ENCODE measurements around the gene PSMA7. TPM values are rescaled to one million over a fixed set of nuclear protein-coding genes. Genes with fewer than 3 reads are reported as not detected.
"Not testable (repeated sequence)": the region's sequence is repeated elsewhere in the genome, so short reads cannot be mapped to it uniquely, and the experiment has no call there.

PSMA7 gene
- total RNA-seq, 1 donor from 2014 or later, result 321 TPM

DNA sequence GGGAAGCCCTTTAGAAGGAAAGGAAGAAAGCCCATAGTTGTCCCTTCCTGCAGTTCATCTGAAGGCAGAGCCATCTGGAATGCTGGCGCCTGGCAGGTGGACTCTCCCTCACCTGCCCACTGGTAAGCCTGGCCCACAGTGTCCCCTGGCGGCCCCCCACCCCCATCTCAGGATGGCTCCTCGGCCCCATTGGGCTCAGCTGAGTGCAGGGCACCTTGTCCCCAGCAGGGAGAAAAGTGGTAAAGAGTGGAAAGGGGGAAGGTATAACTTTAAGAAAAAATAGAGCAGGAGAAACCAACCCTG lies 13.0 kb upstream of the PSMA7 start:
- intact Hi-C loops (cut with micrococcal nuclease), result loop anchor here (2.0 kb wide), 1 partner anchor 145 kb away; no protein-coding TSS in a partner anchor

GRCh38 chr20:62155428-62156253 lies 12.4 kb upstream of the PSMA7 start:
- intact Hi-C loops (cut with micrococcal nuclease), result loop anchor here (2.0 kb wide), 1 partner anchor 145 kb away; no protein-coding TSS in a partner anchor

- intact Hi-C loops (cut with micrococcal nuclease), result no loop called here
Observed at GRCh38 chr20:62151835-62152364, 8.7 kb upstream of the PSMA7 start.

GRCh38 chr20:62151225-62151624 lies 8.0 kb upstream of the PSMA7 start:
- intact Hi-C loops (cut with micrococcal nuclease), result no loop called here

GRCh38 chr20:62150310-62150575 lies 7.0 kb upstream of the PSMA7 start:
- intact Hi-C loops (cut with micrococcal nuclease), result no loop called here

DNA sequence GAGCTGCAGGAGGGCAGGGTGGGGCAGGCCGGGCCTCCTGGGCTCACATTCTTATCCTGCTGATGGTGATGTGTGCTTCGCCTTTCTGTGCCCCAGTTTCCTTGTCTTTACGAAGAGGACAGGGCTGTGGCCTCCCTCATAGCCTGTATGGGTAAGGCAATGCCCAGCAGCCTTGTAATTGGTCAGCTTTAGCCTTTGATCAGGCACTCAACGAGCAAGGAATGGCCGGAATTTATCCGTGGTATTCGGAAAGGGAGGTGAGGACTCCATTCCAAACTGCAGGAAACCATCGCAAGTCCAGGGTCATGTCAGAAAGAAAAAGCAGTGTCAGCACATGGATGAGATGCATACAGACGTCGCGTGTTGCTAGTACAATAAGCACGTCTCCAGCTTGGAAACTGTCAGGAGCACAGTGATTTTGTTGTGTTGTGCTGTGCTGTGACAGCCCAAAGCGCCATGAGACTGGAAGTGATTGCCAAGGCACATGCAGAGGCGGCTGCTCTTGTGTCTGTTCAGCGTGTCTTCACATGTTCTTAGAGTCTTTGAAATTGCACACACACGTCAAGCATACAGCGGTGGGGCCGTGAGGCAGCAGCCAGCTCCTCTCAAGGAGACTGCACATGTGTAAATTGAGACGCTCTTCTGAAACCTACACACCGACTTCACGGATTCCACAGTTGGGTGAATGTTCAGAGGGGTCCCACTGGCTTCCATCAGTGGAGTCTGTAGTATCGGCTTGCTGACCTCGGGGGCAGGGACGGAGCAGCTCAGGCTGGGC lies 6.5 kb upstream of the PSMA7 start:
- intact Hi-C loops (cut with micrococcal nuclease), result no loop called here

DNA sequence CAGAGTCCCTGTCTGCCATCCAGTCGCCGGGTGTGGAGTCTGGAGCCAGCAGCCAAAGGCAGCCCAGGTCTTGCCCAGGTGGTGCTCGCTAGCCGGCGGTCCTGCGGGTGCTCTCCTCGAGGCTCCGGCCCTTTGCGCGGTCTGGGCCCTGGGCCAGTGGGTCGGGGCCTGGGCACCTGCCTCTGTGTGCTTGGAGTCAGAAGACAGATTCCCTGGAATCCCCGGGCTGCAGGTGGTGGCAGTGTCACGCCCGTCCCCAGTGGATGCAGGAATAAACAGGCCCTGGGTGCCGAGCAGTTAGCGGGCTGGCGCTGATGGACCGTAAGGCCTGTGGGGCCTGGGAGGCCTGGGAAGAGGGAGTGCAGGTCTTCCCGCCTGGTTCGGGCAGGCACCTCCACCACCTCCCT lies 5.7 kb upstream of the PSMA7 start:
- intact Hi-C loops (cut with micrococcal nuclease), result no loop called here

GRCh38 chr20:62148383-62148782 lies 5.2 kb upstream of the PSMA7 start:
- intact Hi-C loops (cut with micrococcal nuclease), result not testable (repeated sequence)

GRCh38 chr20:62147528-62147927 lies 4.3 kb upstream of the PSMA7 start:
- intact Hi-C loops (cut with micrococcal nuclease), result no loop called here

DNA sequence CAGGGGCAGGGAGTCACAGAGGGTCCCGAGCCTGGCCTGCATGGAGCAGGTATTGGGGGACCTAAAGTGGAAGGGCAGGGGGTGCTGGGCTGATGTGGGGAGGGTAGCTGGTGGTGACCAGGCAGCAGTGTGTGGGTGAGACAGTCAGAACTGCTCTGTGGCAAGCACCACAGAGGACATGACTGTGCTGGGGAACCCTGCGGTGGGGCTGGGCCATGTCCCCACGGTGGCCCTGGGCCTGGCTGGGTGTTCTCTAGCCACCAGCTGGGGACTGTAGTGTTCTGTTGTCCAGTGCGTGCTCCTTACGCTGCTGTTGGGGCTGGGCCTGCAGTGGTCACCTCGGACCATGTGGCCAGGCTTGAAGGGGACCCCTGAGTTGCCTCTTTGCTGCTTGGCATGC lies 3.9 kb upstream of the PSMA7 start:
- intact Hi-C loops (cut with micrococcal nuclease), result no loop called here

DNA sequence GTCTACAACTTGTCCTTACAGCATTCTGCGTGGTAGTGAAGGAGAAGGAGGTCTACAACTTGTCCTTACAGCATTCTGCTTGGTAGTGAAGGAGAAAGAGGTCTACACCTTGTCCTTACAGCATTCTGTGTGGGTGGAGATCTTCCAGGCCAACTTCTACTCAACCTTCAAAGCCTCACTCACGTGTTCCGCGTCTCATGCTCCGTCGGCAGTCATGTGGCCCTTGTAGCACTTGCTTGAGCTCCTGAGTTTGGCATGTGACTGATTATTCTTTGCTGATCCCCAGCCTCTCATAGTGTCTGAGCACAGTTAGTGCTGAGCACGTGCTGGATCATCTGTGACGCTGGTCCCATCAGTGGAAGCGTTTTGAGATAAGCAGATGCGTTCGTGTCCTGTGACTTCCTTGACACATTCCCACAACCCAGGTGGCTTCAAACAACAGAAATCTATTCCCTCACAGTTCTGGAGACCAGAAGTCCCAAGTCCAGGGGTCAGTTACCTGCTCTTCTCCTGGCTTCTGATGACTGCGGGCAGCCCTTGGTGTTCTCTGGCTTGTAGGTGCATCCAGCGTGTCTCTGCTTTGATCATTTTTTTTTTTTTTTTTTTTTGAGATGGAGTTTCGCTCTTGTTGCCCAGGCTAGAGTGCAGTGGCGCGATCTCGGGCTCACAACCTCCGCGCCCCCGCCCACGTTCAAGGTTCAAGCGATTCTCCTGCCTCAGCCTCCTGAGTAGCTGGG lies 3.0 kb upstream of the PSMA7 start:
- intact Hi-C loops (cut with micrococcal nuclease), result no loop called here

GRCh38 chr20:62145688-62146018 lies 2.5 kb upstream of the PSMA7 start:
- intact Hi-C loops (cut with micrococcal nuclease), result no loop called here

DNA sequence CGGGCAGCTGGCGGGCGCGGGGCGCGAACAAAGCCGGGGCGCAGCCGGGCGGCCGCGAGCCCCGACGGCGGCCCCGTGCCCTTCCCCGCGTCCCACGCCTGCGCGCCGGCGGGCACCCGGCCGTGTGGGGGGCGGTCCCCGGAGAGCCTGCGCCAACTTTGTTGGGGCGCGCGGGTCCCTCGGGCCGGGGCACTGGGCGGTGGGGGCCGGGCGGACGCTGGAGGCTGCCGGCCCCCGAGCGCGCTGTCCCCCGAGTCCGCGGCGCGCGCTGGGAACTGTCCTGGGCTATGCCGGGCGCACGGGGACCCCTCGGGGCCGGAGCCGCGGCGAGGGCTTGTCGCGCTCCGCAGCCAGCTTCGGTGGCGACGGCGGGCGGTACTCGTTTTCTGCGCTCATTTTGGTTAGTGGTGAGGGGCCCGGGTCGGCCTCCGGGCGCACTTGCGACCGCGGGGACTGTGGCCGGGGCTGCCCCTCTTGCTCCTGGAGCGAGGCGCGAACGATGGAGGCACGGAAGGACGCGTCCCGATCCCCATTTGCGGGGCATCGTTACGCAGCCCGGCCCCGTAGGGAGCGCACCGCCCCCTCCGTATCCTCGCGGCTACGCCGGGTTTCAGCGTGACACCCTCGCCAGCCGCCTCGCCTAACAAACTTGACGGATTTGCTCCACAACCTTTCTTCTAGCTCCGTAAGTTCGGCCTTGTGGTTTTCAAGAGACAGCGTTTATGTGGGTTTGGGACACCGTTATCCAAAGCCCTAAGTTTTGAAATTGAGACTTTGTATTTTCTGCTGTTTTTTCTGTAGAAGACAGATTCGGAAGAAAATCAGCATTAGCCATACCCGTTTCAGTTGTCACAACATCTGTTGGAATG lies 997 bp upstream of the PSMA7 start:
- intact Hi-C loops (cut with micrococcal nuclease), result loop anchor here (1.0 to 5.0 kb wide), 5 partner anchors 22 to 158 kb away; partner anchors contain the start of genes ADRM1, LSM14B, MTG2 and OSBPL2

DNA sequence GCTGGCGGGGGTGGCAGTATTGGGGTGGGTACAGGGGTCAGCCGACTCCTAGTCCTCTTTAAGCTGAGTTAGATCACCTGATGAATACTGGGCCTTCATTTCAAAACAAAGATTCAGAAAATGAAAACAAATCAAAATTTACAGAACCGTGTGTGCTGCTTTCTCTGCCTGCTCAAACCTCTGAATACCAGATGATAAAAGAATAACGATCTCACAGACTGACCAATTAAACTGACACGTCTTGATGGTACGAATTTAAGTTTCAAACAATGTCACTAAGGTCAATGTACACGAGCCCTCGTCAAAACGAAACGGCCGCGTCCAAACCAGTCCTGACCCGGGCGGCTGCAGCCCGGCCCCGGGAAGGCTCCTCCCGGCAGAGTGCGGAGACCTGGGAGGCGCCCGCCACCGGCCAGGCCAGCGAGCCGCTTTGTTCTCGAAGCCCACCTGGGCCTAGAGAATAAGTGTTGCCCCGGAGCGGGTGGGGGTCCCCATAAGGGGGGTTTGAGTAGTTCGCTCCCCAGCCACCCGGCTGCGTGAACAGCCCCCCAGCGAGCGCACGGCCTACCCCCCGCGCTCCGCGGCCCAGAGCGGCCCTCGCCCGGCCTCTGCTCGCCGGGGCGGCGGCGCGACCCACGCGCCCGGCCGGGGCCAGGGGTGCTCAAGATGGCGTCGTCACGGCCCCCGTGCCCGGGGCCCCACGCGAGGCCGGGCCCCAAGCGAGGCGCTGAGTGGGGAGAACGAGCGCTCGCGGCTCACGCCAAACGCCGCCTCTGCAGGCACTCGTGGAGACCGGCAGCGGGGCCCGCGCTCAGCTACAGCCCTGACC lies 728 bp downstream of the PSMA7 start:
- intact Hi-C loops (cut with micrococcal nuclease), result loop anchor here (1.0 to 5.0 kb wide), 5 partner anchors 20 to 160 kb away; partner anchors contain the start of genes ADRM1, LSM14B, MTG2 and OSBPL2

DNA sequence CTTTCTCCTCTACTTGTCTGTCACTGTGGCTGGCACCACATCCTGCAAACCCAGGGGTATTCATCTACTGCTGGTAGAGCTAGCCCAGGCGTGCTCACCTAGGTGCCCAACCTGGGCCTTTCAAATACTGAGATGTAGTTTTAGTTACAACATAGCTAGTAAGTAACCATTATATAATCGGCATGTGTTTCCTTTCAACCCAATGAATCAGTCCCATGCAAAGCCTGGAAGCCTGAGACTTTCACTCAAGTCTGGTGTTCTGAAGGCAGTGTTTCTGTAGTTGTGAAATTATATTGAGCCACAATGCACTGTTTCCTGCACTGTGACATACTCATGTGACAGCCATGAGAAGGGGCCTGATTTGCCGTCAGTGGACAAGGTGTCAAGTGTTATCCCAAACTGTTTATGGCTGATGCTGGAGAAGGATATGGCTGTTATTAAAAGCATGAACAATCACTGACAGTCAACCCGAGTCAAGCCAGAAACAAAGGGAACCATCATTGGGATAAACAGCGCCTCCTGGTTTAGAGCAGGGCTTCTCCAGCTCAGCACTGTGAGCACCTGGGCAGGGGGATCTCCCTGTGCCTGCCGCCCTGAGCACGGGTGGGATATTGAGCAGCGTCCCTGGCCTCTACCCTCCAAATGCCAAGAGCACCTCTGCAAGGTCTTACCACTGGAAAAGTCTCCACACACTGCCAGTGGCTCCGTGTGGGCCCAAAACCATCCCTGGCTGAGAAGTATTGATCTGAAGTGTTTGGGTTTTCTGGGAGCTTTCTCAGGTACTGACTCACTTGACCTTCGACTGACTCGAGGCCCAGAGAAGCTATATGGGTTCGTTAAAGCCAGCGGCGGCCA lies 1.6 kb downstream of the PSMA7 start:
- intact Hi-C loops (cut with micrococcal nuclease), result loop anchor here (2.0 to 5.0 kb wide), 3 partner anchors 41 to 161 kb away; partner anchors contain the start of genes ADRM1 and MTG2

DNA sequence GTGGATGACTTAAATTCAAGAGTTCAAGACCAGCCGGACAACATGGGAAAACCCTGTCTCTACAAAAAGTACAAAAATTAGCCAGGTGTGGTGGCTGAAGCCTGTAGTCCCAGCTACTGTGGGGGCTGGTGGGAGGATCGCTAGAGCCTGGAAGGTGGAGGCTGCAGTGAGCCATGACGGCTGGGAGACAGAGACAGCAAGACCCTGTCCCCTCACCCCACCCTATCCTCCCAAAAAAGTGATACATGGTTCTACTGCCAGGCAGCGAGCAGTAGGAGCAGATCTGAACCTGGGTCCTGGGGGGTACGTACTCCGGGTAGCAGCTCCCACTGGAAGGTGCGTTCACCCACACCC lies 2.2 kb downstream of the PSMA7 start:
- intact Hi-C loops (cut with micrococcal nuclease), result loop anchor here (5.0 kb wide), 1 partner anchor 161 kb away; the partner anchor contains the start of gene ADRM1

GRCh38 chr20:62139636-62140035 lies 3.6 kb downstream of the PSMA7 start:
- intact Hi-C loops (cut with micrococcal nuclease), result loop anchor here (5.0 kb wide), 1 partner anchor 163 kb away; the partner anchor contains the start of gene ADRM1

DNA sequence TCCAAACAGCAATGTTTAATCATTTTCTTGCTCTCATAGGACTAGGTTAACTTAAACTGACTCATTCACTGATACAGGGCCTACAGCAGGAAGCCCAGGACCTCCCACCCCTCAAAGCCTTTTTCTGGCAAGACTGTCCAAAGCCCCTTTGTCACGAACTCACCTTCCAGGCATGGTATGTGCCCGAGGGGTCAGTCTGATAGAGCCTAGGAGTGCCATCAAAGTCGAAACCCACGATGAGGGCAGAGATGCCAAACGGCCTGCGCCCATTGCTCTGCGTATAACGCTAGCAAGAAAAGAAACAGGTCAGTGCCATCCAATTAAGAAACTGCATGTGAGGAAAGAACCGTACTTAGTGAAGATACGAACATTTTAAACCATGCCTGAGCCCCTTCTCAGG lies 4.3 kb downstream of the PSMA7 start:
- intact Hi-C loops (cut with micrococcal nuclease), result no loop called here

DNA sequence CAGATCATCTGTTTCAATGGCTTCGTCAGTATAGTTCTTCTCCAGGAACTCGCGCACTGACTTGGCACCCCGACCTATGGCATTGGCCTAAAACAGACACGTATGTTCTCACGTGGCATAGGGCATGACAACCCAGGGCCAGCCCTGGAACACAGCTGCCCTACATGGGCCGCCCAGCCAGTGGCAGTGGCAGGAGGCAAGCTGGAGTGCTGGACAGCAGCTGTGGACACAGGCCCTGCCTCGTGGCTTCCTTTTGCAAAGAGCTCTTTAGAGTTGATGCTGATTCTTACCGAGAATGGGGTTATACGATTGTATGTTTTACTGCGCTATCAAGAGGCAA lies 5.0 kb downstream of the PSMA7 start:
- intact Hi-C loops (cut with micrococcal nuclease), result no loop called here

All from T-helper 2 cell treated with Interferon-gamma antibody and Interleukin-4, amounts not matched to agents 100 ng/mL and 5 ng/mL, for 36 hours (primary cell).